Liver (tissue), 9 donors: ENCODE data around the gene RGS7. TPM values are rescaled to one million over a fixed set of nuclear protein-coding genes. Genes with fewer than 3 reads are reported as not detected.

Experiments used
- DNase-seq: peaks from one replicate; pipeline ENCODE4 v3.0.0-alpha.2; 2017; ENCODE audit warnings: low spot score
- H3K27ac ChIP-seq, 2 donors: one replicate each; pipeline ENCODE4 v1.7.0; 2013; ENCODE audit warnings: inconsistent platforms in 2 of 2, low read length in 2 of 2, control low read depth in 1 of 2, low read depth in 1 of 2, mild to moderate bottlenecking in 1 of 2
- H3K27me3 ChIP-seq, 4 donors: one replicate each; pipeline versions ENCODE4 v1.6.1 to v1.7.0; 2013; ENCODE audit warnings: low read length in 3 of 4, inconsistent platforms in 1 of 4, mild to moderate bottlenecking in 1 of 4, moderate library complexity in 1 of 4; ENCODE audit not compliant: control insufficient read depth in 4 of 4, insufficient read depth in 4 of 4
- H3K36me3 ChIP-seq, 4 donors: one replicate each; pipeline versions ENCODE4 v1.6.1 to v1.7.0; 2013; ENCODE audit warnings: low read length in 3 of 4, mild to moderate bottlenecking in 3 of 4, low read depth in 1 of 4, moderate library complexity in 1 of 4; ENCODE audit not compliant: control insufficient read depth in 4 of 4, insufficient read depth in 3 of 4
- H3K4me1 ChIP-seq, 4 donors: one replicate each; pipeline versions ENCODE4 v1.6.1 to v1.7.0; 2013; ENCODE audit warnings: low read length in 3 of 4, mild to moderate bottlenecking in 3 of 4, moderate library complexity in 1 of 4; ENCODE audit not compliant: control insufficient read depth in 4 of 4, insufficient read depth in 4 of 4
- H3K4me3 ChIP-seq, 3 donors: one replicate each; pipeline versions ENCODE4 v1.6.1 to v1.7.0; 2013; ENCODE audit warnings: low read length in 3 of 3, control low read depth in 1 of 3, low read depth in 1 of 3, mild to moderate bottlenecking in 1 of 3
- H3K9ac ChIP-seq, 2 donors: one replicate each; pipeline ENCODE4 v1.7.0; 2013; ENCODE audit warnings: low read length in 2 of 2, mild to moderate bottlenecking in 2 of 2, moderate library complexity in 2 of 2, control low read depth in 1 of 2, low read depth in 1 of 2
- H3K9me3 ChIP-seq, 4 donors: one replicate each; pipeline versions ENCODE4 v1.6.1 to v1.7.0; 2013; ENCODE audit warnings: low read length in 3 of 4; ENCODE audit not compliant: control insufficient read depth in 4 of 4
- EGR1 ChIP-seq, 2 donors: IDR thresholded peaks; 2 replicates each; pipeline ENCODE4 v1.6.1; 2016 to 2018; ENCODE audit warnings: antibody characterized with exemption in 2 of 2, low read depth in 2 of 2
- FOXA1 ChIP-seq: IDR thresholded peaks from 2 replicates; pipeline ENCODE4 v1.6.1; 2016; ENCODE audit warnings: antibody characterized with exemption
- GABPA ChIP-seq, 2 donors: IDR thresholded peaks in 1 of 2; conservative IDR thresholded peaks in 1 of 2; 2 replicates each; pipeline ENCODE4 v1.6.1; 2016; ENCODE audit warnings: antibody characterized with exemption in 2 of 2, mild to moderate bottlenecking in 1 of 2, moderate library complexity in 1 of 2
- JUND ChIP-seq, 2 donors: IDR thresholded peaks; 2 replicates each; pipeline ENCODE4 v1.6.1; 2016; ENCODE audit warnings: antibody characterized with exemption in 2 of 2
- RXRA ChIP-seq, 2 donors: IDR thresholded peaks; 2 replicates each; pipeline ENCODE4 v1.6.1; 2017 to 2018; ENCODE audit warnings: antibody characterized with exemption in 2 of 2, mild to moderate bottlenecking in 1 of 2
- SP1 ChIP-seq: IDR thresholded peaks from 2 replicates; pipeline ENCODE4 v1.6.1; 2018; ENCODE audit warnings: antibody characterized with exemption, mild to moderate bottlenecking
- TAF1 ChIP-seq: conservative IDR thresholded peaks from 2 replicates; pipeline ENCODE4 v1.6.1; 2016; ENCODE audit warnings: antibody characterized with exemption, mild to moderate bottlenecking
- YY1 ChIP-seq: IDR thresholded peaks from 2 replicates; pipeline ENCODE4 v1.6.1; 2016; ENCODE audit warnings: antibody characterized with exemption, mild to moderate bottlenecking
- WGBS: extraction: QIAGEN DNeasy Blood & Tissue Kit; methylation state at CpG from one replicate; pipeline ENCODE4 v1.1.7; 2013; 5-methylcytosine and 5-hydroxymethylcytosine counted together
- polyA plus RNA-seq, 2 donors: library from polyadenylated mRNA; stranded (reverse) in 1 of 2; unstranded in 1 of 2; fragments of 200-250 nt in 1 of 2; fragments of >200 nt in 1 of 2; fragmentation: Nextera tagmentation in 1 of 2; extraction: Ambion mirVana in 1 of 2; gene quantifications; one replicate each; pipeline versions ENCODE4 v1.2.1 to v1.2.3, GENCODE V29; 2013 to 2015
- total RNA-seq, 2 donors: library from RNA; depleted of rRNA; stranded (reverse); fragments of >200 nt; gene quantifications; one replicate each; pipeline ENCODE4 v1.2.3, GENCODE V29; 2014
- TF ChIP-seq, protein P1 (sequence below): IDR thresholded peaks from 2 replicates; pipeline ENCODE4 v1.6.1; 2016; ENCODE audit warnings: antibody characterized with exemption, mild to moderate bottlenecking
- TF ChIP-seq, protein P2 (sequence below): IDR thresholded peaks from 2 replicates; pipeline ENCODE4 v1.6.1; 2016; ENCODE audit warnings: antibody characterized with exemption
- TF ChIP-seq, protein P3 (sequence below): fragments of 150-350 bp; IDR thresholded peaks from 2 replicates; pipeline ENCODE4 v1.5.1; 2017; ENCODE audit warnings: improper control_type of control experiment, low read depth, low read length; ENCODE audit not compliant: missing input control
- TF ChIP-seq, protein P4 (sequence below): IDR thresholded peaks from 2 replicates; pipeline ENCODE4 v1.6.1; 2016; ENCODE audit warnings: antibody characterized with exemption
- TF ChIP-seq, protein P5 (sequence below): IDR thresholded peaks from 2 replicates; pipeline ENCODE4 v1.6.1; 2016; ENCODE audit warnings: antibody characterized with exemption
- donor health status: healthy.
- donor health status: healthy.
- donor health status: healthy.
- donor health status: healthy.
- donor health status: healthy.

Gene RGS7
- under 1 TPM in 1 of 2 donors, not detected in 1; 0.05 TPM for total RNA-seq
- under 1 TPM in 1 of 2 donors, not detected in 1; 0.18 TPM for polyA plus RNA-seq

DNA sequence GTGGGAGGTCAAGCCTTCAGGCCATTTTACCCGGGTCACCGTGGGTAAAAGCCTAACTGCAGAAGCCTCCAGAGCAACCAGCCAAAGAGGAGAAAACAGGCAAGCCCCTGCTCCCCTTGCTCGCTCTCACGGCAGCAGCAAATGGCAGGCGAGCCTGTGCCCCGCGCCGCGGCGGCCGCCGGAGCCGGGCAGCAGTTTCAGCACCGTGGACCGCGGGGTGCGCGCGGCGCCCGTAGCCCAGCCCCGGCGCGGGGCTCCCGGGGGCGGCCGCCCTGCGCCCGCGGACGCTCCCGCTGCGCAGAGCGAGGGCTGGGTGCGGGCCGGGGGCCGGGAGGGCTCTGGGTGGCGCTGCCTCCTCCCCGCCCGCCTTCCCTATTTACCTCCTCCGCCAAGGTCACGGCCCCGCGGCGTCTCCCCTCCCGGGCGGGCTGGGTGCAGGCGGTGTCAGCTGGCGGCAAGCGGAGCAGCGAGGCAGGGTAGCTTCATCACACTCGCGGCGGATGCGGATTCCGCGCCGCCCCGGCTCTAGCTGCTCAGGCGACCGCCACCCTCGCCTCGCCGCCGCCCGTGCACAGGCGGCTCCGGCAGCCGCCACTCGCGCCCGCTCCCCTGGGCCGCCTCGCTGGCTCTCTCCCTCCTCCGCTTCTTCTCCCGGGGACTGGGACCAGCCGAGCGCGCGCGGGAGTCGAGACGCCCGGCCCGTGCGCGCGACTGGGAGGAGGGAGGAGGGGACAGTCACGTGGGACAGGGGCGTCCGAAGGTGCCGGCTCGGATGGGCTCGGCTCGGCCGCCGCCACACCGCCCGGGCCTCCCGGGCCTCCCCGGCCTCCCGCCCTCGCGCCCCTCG, at the start of gene RGS7:
TSS of gene RGS7 (minus strand) at position 687 of the 847 bp plus-strand sequence.
- Histone ChIP-seq H3K9ac (no peak within 1 kb of the TSS), H3K9me3 (no peaks in the 10 kb centered on the region)
- TF ChIP-seq, protein P1, sequence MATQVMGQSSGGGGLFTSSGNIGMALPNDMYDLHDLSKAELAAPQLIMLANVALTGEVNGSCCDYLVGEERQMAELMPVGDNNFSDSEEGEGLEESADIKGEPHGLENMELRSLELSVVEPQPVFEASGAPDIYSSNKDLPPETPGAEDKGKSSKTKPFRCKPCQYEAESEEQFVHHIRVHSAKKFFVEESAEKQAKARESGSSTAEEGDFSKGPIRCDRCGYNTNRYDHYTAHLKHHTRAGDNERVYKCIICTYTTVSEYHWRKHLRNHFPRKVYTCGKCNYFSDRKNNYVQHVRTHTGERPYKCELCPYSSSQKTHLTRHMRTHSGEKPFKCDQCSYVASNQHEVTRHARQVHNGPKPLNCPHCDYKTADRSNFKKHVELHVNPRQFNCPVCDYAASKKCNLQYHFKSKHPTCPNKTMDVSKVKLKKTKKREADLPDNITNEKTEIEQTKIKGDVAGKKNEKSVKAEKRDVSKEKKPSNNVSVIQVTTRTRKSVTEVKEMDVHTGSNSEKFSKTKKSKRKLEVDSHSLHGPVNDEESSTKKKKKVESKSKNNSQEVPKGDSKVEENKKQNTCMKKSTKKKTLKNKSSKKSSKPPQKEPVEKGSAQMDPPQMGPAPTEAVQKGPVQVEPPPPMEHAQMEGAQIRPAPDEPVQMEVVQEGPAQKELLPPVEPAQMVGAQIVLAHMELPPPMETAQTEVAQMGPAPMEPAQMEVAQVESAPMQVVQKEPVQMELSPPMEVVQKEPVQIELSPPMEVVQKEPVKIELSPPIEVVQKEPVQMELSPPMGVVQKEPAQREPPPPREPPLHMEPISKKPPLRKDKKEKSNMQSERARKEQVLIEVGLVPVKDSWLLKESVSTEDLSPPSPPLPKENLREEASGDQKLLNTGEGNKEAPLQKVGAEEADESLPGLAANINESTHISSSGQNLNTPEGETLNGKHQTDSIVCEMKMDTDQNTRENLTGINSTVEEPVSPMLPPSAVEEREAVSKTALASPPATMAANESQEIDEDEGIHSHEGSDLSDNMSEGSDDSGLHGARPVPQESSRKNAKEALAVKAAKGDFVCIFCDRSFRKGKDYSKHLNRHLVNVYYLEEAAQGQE = peak; percentile 56
- TF ChIP-seq SP1 = no peak
- no peak for TF ChIP-seq YY1

DNA sequence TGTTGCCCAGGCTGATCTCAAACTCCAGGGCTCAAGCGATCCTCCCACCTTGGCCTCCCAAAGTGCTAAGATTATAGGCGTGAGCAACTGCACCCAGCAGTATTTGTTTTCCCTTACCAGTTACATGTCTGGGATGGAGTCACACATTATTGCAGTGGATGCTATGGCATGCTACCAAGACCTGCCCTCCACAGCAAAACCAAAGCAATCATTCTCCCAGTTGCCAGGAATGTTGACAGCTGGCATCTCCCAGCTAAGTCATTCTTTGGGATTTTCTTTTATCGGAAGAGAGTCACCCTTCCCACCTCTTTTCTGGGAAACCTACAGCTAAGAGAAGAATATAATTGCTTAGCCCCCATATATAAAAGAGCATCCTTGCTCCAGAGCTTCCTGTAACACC, 49.4 kb upstream of the RGS7 start:
- H3K27me3 ChIP-seq = peaks cover 0 to 4% (median 1%) of the 10 kb centered on the region in 4 donors
- no peak for DNase-seq
- H3K9ac ChIP-seq = no peak overlapping the region
- TF ChIP-seq FOXA1 (no peak), EGR1 (IDR thresholded peaks at IDR 0.05; ENCODE audit: low read depth in 2 of 2) (no peak), SP1 (no peak), RXRA (IDR thresholded peaks at IDR 0.05) (no peak)
- no peak overlapping the region for H3K4me3 ChIP-seq
- no peak overlapping the region for H3K27ac ChIP-seq
- no peaks in the 10 kb centered on the region for H3K36me3 ChIP-seq
- no peaks in the 10 kb centered on the region for H3K9me3 ChIP-seq
- WGBS = 92% methylated on average over 3 of the region's 3 CpGs
- H3K4me1 ChIP-seq = no peaks in the 10 kb centered on the region

More for the DNA sequence above, at the start of gene RGS7:
- no peaks in the 10 kb centered on the region for H3K36me3 ChIP-seq
- DNase-seq = peak; percentile 35
- H3K27ac ChIP-seq = no peak within 1 kb of the TSS
- H3K27me3 ChIP-seq = peaks cover 0 to 17% (median 6%) of the 10 kb centered on the region in 4 donors
- H3K4me3 ChIP-seq = peak within 1 kb of the TSS in 2 of 3 donors; percentile 42 to 64
- peaks cover 2 to 11% (median 5%) of the 10 kb centered on the region in 4 donors for H3K4me1 ChIP-seq
- WGBS = 3% methylated on average over 105 of the region's 105 CpGs

DNA sequence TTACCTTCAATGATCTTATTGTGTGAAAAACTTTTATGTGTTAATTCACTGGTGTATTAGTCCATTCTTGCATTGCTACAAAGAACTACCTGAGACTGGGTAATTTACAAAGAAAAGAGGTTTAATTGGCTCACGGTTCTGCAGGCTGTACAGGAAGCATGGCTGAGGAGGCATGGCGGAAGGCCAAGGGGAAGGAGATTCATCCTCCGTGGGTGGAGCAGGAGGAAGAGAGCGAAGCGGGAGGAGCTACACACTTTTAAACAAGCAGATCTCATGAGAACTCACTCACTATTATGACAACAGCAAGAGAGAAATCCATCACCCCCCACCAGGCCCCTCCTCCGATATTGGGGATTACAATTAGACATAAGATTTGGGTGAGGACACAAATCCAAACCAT, 44.2 kb upstream of the RGS7 start:
- Histone ChIP-seq H3K4me1 (no peaks in the 10 kb centered on the region), H3K27ac (no peak overlapping the region), H3K9me3 (no peaks in the 10 kb centered on the region), H3K27me3 (peaks cover 0 to 7% (median 0%) of the 10 kb centered on the region in 4 donors), H3K36me3 (no peaks in the 10 kb centered on the region), H3K9ac (no peak overlapping the region), H3K4me3 (no peak overlapping the region)
- WGBS = 78% methylated on average over 6 of the region's 6 CpGs
- DNase-seq = no peak
- no peak for TF ChIP-seq SP1
- no peak for TF ChIP-seq JUND (IDR thresholded peaks at IDR 0.05)
- TF ChIP-seq, protein P2, sequence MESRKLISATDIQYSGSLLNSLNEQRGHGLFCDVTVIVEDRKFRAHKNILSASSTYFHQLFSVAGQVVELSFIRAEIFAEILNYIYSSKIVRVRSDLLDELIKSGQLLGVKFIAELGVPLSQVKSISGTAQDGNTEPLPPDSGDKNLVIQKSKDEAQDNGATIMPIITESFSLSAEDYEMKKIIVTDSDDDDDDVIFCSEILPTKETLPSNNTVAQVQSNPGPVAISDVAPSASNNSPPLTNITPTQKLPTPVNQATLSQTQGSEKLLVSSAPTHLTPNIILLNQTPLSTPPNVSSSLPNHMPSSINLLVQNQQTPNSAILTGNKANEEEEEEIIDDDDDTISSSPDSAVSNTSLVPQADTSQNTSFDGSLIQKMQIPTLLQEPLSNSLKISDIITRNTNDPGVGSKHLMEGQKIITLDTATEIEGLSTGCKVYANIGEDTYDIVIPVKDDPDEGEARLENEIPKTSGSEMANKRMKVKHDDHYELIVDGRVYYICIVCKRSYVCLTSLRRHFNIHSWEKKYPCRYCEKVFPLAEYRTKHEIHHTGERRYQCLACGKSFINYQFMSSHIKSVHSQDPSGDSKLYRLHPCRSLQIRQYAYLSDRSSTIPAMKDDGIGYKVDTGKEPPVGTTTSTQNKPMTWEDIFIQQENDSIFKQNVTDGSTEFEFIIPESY = no peak
- TF ChIP-seq TAF1 = no peak
- no peak for TF ChIP-seq YY1
- no peak for TF ChIP-seq RXRA (IDR thresholded peaks at IDR 0.05)
- TF ChIP-seq FOXA1 = no peak
- TF ChIP-seq, protein P3, sequence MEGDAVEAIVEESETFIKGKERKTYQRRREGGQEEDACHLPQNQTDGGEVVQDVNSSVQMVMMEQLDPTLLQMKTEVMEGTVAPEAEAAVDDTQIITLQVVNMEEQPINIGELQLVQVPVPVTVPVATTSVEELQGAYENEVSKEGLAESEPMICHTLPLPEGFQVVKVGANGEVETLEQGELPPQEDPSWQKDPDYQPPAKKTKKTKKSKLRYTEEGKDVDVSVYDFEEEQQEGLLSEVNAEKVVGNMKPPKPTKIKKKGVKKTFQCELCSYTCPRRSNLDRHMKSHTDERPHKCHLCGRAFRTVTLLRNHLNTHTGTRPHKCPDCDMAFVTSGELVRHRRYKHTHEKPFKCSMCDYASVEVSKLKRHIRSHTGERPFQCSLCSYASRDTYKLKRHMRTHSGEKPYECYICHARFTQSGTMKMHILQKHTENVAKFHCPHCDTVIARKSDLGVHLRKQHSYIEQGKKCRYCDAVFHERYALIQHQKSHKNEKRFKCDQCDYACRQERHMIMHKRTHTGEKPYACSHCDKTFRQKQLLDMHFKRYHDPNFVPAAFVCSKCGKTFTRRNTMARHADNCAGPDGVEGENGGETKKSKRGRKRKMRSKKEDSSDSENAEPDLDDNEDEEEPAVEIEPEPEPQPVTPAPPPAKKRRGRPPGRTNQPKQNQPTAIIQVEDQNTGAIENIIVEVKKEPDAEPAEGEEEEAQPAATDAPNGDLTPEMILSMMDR = no peak
- TF ChIP-seq EGR1 (IDR thresholded peaks at IDR 0.05; ENCODE audit: low read depth in 2 of 2) = no peak
- TF ChIP-seq, protein P1 = no peak
- TF ChIP-seq, protein P4, sequence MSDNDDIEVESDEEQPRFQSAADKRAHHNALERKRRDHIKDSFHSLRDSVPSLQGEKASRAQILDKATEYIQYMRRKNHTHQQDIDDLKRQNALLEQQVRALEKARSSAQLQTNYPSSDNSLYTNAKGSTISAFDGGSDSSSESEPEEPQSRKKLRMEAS = no peak
- TF ChIP-seq, protein P5, sequence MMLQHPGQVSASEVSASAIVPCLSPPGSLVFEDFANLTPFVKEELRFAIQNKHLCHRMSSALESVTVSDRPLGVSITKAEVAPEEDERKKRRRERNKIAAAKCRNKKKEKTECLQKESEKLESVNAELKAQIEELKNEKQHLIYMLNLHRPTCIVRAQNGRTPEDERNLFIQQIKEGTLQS = no peak
- no peak for TF ChIP-seq GABPA (IDR thresholded peaks at IDR 0.05 in 1 of 2, conservative IDR thresholded peaks at IDR 0.05 in 1 of 2)
